GM18498 (cell line): ENCODE measurements around the gene FOXP4.

ENCODE experiments used
- ATAC-seq: cut with Tn5 transposase; IDR thresholded peaks from one replicate; pipeline ENCODE4 v1.9.1; 2021; ENCODE audit warnings: mild to moderate bottlenecking, moderate library complexity; ENCODE audit not compliant: unreplicated experiment

The FOXP4 gene

GRCh38 chr6:41580690-41581089, 34.5 kb downstream of the FOXP4 start:
- no peak for ATAC-seq

GRCh38 chr6:41581381-41581991, 35.3 kb downstream of the FOXP4 start:
- no peak for ATAC-seq

DNA sequence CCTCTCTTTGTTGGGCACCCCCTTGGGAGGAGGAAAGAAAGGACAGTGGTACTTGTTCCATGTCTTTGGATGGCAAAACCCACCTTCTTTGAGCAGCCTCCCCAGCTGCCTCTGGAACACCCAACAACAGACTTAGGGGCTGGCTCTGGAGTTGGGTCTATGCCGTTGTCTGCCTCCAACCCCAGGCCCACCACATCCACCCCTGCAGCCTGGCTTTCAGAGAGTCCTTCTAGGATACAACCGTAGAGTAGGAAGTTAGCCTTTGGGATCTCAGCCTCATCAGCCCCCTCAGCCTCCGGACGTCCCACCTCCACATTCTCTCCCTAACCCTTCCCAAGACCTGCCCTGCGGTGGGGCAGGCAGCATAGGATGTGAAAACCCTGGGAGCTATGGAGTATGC, 36.4 kb downstream of the FOXP4 start:
- no peak for ATAC-seq

DNA sequence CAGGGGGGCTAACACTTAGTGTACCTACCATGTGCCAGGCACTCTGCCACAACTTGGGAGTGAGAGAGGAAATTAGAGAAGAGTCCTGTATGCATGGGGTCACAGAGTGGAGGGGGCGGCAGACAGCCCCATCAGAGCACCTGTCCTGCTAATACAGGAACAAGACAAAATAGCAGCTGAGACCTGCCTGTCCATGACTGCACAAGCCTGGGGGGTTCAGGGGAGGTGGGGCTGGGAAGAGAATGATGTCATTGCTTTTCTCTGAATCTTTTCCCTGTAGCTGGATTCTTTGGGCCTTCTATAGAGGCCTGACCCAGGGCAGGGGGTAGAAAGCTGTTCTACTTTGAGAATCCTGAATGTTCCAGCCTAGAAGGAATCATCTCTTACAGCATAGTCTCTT, 37.4 kb downstream of the FOXP4 start:
- ATAC-seq, result no peak

- ATAC-seq, result no peak
These were observed 38.0 kb downstream of the FOXP4 start for GRCh38 chr6:41584205-41584604.

- ATAC-seq, result no peak
These were observed 38.6 kb downstream of the FOXP4 start for GRCh38 chr6:41584668-41585205.

DNA sequence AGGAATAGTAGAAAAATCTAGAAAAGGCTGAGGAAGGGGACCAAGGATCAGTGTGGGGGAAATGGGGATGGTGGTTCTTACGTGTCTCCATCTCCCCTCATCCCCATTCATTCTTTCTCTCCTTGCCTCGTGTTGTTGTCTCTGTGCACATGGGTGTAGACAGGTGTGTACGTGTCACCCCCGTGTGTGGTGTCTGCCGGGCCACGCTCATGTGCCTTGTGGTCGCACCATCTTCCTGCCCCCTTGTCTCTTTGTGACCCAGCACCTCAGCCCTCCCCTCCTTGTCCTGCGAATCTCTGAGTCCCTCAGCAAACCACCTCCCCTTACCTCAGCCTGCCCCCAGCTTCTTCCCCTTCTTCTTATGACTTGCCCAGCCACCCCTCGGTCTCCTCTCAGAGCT, 39.4 kb downstream of the FOXP4 start:
- no peak for ATAC-seq

DNA sequence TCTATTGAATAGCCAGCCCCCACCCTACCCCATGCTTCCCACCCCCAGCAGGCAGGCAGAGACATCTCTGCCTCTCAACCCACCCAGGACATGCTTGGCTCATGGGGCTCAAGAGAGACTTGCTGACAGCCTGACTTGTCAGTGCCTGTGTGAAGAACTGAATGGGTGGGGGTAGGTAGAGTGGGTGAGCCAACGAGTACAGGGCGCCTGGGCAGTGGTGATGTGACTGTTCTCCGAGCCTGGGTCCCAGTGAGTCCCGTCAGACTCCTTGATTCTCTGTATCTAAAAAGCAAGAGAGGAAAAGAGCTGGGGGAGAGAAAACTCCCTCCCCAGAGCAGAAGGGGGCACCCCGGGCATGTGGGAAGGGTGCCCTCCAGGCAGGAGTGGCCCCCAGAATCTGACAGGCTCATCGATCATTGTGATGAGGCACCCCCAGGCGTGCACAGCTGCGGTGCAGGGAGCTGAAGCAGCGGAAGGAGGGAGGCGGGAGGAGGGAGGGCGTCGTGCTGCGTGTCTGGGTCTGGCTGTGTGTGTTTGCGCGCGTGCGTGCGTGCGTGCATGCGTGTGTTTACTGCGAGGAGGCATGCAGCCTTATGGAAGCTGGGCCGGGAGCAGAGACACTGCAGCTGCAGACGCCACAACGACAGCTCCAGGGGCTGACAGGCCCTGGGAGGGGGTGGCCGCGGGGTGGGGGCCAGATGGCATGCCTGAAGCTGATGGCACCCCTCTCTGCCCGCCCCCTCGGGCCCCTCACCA, 40.2 kb downstream of the FOXP4 start:
- no peak for ATAC-seq

- no peak for ATAC-seq
These were observed 41.1 kb downstream of the FOXP4 start for GRCh38 chr6:41587131-41587879.

GRCh38 chr6:41588111-41588510, 41.9 kb downstream of the FOXP4 start:
- ATAC-seq, result no peak

GRCh38 chr6:41589223-41589622, 43.0 kb downstream of the FOXP4 start:
- no peak for ATAC-seq

GRCh38 chr6:41589636-41590622, 43.7 kb downstream of the FOXP4 start:
- no peak for ATAC-seq

DNA sequence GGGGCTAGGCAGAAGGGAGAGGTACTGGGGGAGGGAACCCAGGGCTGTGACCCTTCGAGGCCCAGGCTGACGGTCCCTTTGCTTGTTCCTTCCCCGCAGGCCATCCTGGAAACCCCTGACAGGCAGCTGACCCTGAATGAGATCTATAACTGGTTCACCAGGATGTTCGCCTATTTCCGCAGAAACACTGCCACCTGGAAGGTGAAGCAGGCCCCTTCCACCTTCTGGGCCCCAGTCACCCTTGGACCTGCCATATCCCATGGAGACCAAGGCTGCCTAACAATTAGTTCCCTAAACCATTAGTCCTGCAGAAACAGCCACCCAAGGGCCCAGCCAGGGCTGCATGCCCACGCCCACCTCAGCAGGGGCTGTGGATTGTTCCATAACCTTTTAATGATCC, 44.9 kb downstream of the FOXP4 start:
- no peak for ATAC-seq

GRCh38 chr6:41591859-41592502, 45.8 kb downstream of the FOXP4 start:
- no peak for ATAC-seq

DNA sequence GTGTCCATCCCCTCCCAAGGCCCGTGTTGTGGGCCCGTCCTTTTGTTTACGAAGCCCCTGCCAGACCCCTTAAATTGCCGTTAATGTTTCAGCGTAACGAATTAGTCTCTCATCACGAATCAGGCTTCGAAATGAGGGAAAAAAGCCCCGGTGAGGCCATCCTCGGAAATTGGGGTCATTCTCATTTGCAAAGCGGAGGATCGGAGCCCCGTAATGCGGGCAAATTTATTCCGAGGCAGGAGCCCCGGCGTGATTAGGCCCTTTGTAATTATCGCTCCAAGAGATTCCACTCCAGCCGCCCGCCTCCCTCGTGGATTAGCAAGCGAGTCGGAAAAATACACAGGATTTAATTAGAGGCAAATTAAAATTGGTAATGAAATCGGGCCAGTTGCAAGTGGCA, 47.2 kb downstream of the FOXP4 start:
- ATAC-seq, result no peak

DNA sequence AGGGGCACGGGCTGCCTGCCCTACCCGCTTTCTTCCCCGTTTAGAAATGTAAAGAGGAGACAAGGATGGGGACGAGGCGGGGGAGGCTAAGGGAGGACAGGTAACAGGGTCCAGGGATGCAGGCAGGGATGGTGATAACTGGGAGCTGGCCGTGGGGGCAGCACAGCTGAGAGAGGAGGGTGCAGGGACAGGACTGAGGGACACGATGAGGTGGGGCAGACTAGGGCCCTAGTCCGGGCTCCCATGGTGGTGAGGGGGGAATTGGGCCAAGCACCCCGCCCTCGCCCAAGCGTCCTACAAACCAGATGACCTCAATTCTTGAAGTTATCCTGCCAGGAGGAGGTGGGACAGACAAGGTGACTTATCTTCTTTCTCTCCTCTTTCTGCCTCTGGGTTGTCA, 47.7 kb downstream of the FOXP4 start:
- ATAC-seq, result no peak

- ATAC-seq, result no peak
These were observed 48.1 kb downstream of the FOXP4 start for GRCh38 chr6:41594326-41594725.

DNA sequence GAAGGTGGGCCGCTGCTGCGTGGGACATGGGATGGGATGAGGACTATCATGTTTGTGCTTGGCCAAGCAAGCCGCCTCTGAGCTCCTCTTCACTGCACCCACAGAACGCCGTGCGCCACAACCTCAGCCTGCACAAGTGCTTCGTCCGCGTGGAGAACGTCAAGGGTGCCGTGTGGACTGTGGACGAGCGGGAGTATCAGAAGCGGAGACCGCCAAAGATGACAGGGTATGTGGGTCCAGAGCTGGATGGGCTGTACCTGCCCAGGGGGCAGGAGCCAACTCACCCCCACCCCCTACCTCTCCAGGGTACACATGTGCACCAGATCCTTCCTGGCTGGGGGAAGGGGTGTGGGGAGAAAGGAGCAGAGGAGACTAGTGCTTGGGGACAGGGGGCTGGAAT, 48.6 kb downstream of the FOXP4 start:
- ATAC-seq, result no peak

- no peak for ATAC-seq
These were observed 49.0 kb downstream of the FOXP4 start for GRCh38 chr6:41595166-41595565.

DNA sequence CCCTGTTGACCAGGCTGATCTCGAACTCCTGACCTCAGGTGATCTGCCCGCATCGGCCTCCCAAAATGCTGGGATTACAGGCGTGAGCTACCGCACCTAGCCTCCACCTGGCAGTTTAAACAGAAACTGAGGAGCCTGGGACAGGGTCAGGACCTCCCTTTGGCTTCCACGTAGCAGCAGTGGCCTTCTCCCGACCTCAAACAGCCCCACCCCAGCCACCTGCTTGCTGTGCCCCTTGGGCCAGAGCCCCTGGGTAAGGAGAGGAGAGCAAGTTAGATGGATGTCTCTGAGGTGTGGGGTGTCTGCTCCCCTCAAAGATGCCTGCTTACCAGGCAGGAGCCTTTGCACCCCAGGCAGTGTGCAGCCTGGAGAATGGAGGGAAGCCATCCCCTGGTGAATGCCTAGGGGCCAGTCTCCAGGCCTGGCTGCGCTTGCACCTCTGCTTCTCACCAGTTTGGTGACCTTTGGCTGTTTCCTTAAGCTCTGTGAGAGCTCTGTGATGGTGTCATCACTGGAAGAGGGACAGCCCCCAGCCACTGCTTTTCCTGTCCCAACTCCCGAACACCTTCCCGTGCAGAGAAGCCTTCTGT, 50.0 kb downstream of the FOXP4 start:
- no peak for ATAC-seq
